Measurements from ENCODE around the gene PKMYT1. TPM values are rescaled to one million over a fixed set of nuclear protein-coding genes. Genes with fewer than 3 reads are reported as not detected.
A peak's percentile ranks its signal among the peaks of the same experiment; 100 is the strongest.

The PKMYT1 gene
- total RNA-seq, 2 experiments from 2014 or later: 104 to 195 TPM

- Histone ChIP-seq H2AFZ (ENCODE audit: low read length) (no peak overlapping the region), H3K27ac (ENCODE audit: low read depth, low read length, poor library complexity, severe bottlenecking) (no peak overlapping the region), H3K79me2 (ENCODE audit: insufficient read depth, low read depth, low read length) (no peaks in the 10 kb centered on the region), H3K36me3 (ENCODE audit: insufficient read depth, low read length) (no peaks in the 10 kb centered on the region), H3K4me1 (ENCODE audit: insufficient read depth, low read length, poor library complexity, severe bottlenecking) (peaks cover 19% of the 10 kb centered on the region), H3K9me3 (ENCODE audit: low read length) (no peaks in the 10 kb centered on the region), H4K20me1 (ENCODE audit: insufficient read depth, low read length) (no peaks in the 10 kb centered on the region), H3K4me3 (ENCODE audit: low read depth, low read length, poor library complexity, severe bottlenecking) (no peak overlapping the region), H3K9me2 (ENCODE audit: insufficient read depth, low read length) (no peaks in the 10 kb centered on the region), H3K4me2 (ENCODE audit: low read length) (no peak overlapping the region)
- BruUV-seq (replicated peaks): no TSS peak
- intact Hi-C loops (cut with micrococcal nuclease; ENCODE audit: unreplicated experiment): no loop called here
- CTCF ChIA-PET (ENCODE audit: unreplicated experiment): no interaction called here
- POLR2A ChIA-PET: interaction anchor here (0.7 kb wide), 1 partner anchor 10 kb away, joined by 3 read pairs; the partner anchor contains the start of gene TNFRSF12A
- TF ChIP-seq CTCF (conservative IDR thresholded peaks at IDR 0.05; ENCODE audit: low read length): no peak
- TF ChIP-seq EZH2phosphoT487 (IDR thresholded peaks at IDR 0.05; ENCODE audit: borderline replicate concordance, low read depth, low read length): no peak
- no peak for DNase-seq (ENCODE audit: low spot score)
These were observed 30.3 kb upstream of the PKMYT1 start for GRCh38 chr16:3010510-3010909.

- no peak for DNase-seq (ENCODE audit: low spot score)
- no peaks in the 10 kb centered on the region for H3K9me3 ChIP-seq (ENCODE audit: low read length)
- H2AFZ ChIP-seq (ENCODE audit: low read length): no peak overlapping the region
- BruUV-seq (replicated peaks): no TSS peak
- no peaks in the 10 kb centered on the region for H3K36me3 ChIP-seq (ENCODE audit: insufficient read depth, low read length)
- CTCF ChIA-PET (ENCODE audit: unreplicated experiment): no interaction called here
- no peak overlapping the region for H3K4me2 ChIP-seq (ENCODE audit: low read length)
- intact Hi-C loops (cut with micrococcal nuclease; ENCODE audit: unreplicated experiment): no loop called here
- H3K27ac ChIP-seq (ENCODE audit: low read depth, low read length, poor library complexity, severe bottlenecking): no peak overlapping the region
- no peaks in the 10 kb centered on the region for H3K79me2 ChIP-seq (ENCODE audit: insufficient read depth, low read depth, low read length)
- POLR2A ChIA-PET: interaction anchor here (0.7 kb wide), 1 partner anchor 10 kb away, joined by 3 read pairs; the partner anchor contains the start of gene TNFRSF12A
- no peaks in the 10 kb centered on the region for H4K20me1 ChIP-seq (ENCODE audit: insufficient read depth, low read length)
- H3K4me1 ChIP-seq (ENCODE audit: insufficient read depth, low read length, poor library complexity, severe bottlenecking): peaks cover 22% of the 10 kb centered on the region
- H3K4me3 ChIP-seq (ENCODE audit: low read depth, low read length, poor library complexity, severe bottlenecking): no peak overlapping the region
- TF ChIP-seq EZH2phosphoT487 (IDR thresholded peaks at IDR 0.05; ENCODE audit: borderline replicate concordance, low read depth, low read length): no peak
- H3K9me2 ChIP-seq (ENCODE audit: insufficient read depth, low read length): no peaks in the 10 kb centered on the region
These were observed 29.5 kb upstream of the PKMYT1 start for GRCh38 chr16:3009568-3010390.

GRCh38 chr16:3008690-3009037, 28.4 kb upstream of the PKMYT1 start:
- no TSS peak for BruUV-seq (replicated peaks)
- H4K20me1 ChIP-seq (ENCODE audit: insufficient read depth, low read length): no peaks in the 10 kb centered on the region
- no peaks in the 10 kb centered on the region for H3K9me2 ChIP-seq (ENCODE audit: insufficient read depth, low read length)
- no peak overlapping the region for H3K4me3 ChIP-seq (ENCODE audit: low read depth, low read length, poor library complexity, severe bottlenecking)
- H3K9me3 ChIP-seq (ENCODE audit: low read length): no peaks in the 10 kb centered on the region
- H3K4me2 ChIP-seq (ENCODE audit: low read length): peak overlapping the region; percentile 43; the same call in 1 of the 2 replicates
- no peaks in the 10 kb centered on the region for H3K36me3 ChIP-seq (ENCODE audit: insufficient read depth, low read length)
- POLR2A ChIA-PET: no interaction called here
- H3K4me1 ChIP-seq (ENCODE audit: insufficient read depth, low read length, poor library complexity, severe bottlenecking): peaks cover 23% of the 10 kb centered on the region
- no peak for DNase-seq (ENCODE audit: low spot score)
- H3K27ac ChIP-seq (ENCODE audit: low read depth, low read length, poor library complexity, severe bottlenecking): no peak overlapping the region
- TF ChIP-seq CTCF (conservative IDR thresholded peaks at IDR 0.05; ENCODE audit: low read length) (no peak), EZH2phosphoT487 (IDR thresholded peaks at IDR 0.05; ENCODE audit: borderline replicate concordance, low read depth, low read length) (no peak)
- no peaks in the 10 kb centered on the region for H3K79me2 ChIP-seq (ENCODE audit: insufficient read depth, low read depth, low read length)
- CTCF ChIA-PET (ENCODE audit: unreplicated experiment): interaction anchor here (1.0 kb wide), 1 partner anchor 19 kb away, joined by 5 read pairs; no protein-coding TSS in a partner anchor
- intact Hi-C loops (cut with micrococcal nuclease; ENCODE audit: unreplicated experiment): no loop called here
- no peak overlapping the region for H2AFZ ChIP-seq (ENCODE audit: low read length)
